Activated T-helper 1 cell treated with anti-CD3 and anti-CD28 coated beads, Interleukin-2, amount 50 U/mL, for 16 hours (primary cell): ENCODE measurements around the gene ASXL1.
"Not testable (repeated sequence)": the region's sequence is repeated elsewhere in the genome, so short reads cannot be mapped to it uniquely, and the experiment has no call there.

ENCODE experiments used
- DNase-seq, 2 donors: peaks; one replicate each; pipeline ENCODE4 v3.0.0-alpha.2; 2020; ENCODE audit warnings: low read depth in 1 of 2, low spot score in 1 of 2

Gene ASXL1

GRCh38 chr20:32359633-32360332 is 1.7 kb downstream of the ASXL1 start:
- DNase-seq = no peak

- DNase-seq = no peak
These were observed 2.2 kb downstream of the ASXL1 start for GRCh38 chr20:32360333-32360634.

GRCh38 chr20:32362901-32363364 is 4.8 kb downstream of the ASXL1 start:
- DNase-seq = no peak

- no peak for DNase-seq
These were observed 5.4 kb downstream of the ASXL1 start for GRCh38 chr20:32363492-32363891.

- DNase-seq = no peak
These were observed 6.5 kb downstream of the ASXL1 start for GRCh38 chr20:32364554-32365208.

- no peak for DNase-seq
These were observed 7.4 kb downstream of the ASXL1 start for GRCh38 chr20:32365564-32365963.

GRCh38 chr20:32366380-32366779 is 8.2 kb downstream of the ASXL1 start:
- no peak for DNase-seq

- no peak for DNase-seq
These were observed 10.2 kb downstream of the ASXL1 start for GRCh38 chr20:32368323-32368722.

- no peak for DNase-seq
These were observed 10.8 kb downstream of the ASXL1 start for GRCh38 chr20:32368925-32369324.

- no peak for DNase-seq
These were observed 12.8 kb downstream of the ASXL1 start for GRCh38 chr20:32370897-32371296.

- no peak for DNase-seq
These were observed 20.3 kb downstream of the ASXL1 start for GRCh38 chr20:32378461-32378860.

- DNase-seq = not testable (repeated sequence)
These were observed 21.9 kb downstream of the ASXL1 start for GRCh38 chr20:32380037-32380436.

- DNase-seq = no peak
These were observed 22.6 kb downstream of the ASXL1 start for GRCh38 chr20:32380745-32381144.

GRCh38 chr20:32382102-32382950 is 24.2 kb downstream of the ASXL1 start:
- no peak for DNase-seq

- DNase-seq = not testable (repeated sequence)
These were observed 25.3 kb downstream of the ASXL1 start for GRCh38 chr20:32383441-32383840.

- DNase-seq = no peak
These were observed 27.4 kb downstream of the ASXL1 start for GRCh38 chr20:32385541-32385940.

GRCh38 chr20:32386091-32386490 is 28.0 kb downstream of the ASXL1 start:
- DNase-seq = no peak

GRCh38 chr20:32387252-32387651 is 29.1 kb downstream of the ASXL1 start:
- DNase-seq = no peak

- no peak for DNase-seq
These were observed 32.9 kb downstream of the ASXL1 start for GRCh38 chr20:32391003-32391402.

- no peak for DNase-seq
These were observed 36.9 kb downstream of the ASXL1 start for GRCh38 chr20:32395066-32395465.

GRCh38 chr20:32396646-32397160 is 38.6 kb downstream of the ASXL1 start:
- DNase-seq = no peak

- DNase-seq = no peak
These were observed 39.5 kb downstream of the ASXL1 start for GRCh38 chr20:32397567-32398084.
